CD14-positive monocyte (primary cell): ENCODE measurements around the gene TNFRSF14. TPM values are rescaled to one million over a fixed set of nuclear protein-coding genes. Genes with fewer than 3 reads are reported as not detected.
A peak's percentile ranks its signal among the peaks of the same experiment; 100 is the strongest.

Source experiments
- DNase-seq, 3 donors: peaks; one replicate each; pipeline ENCODE4 v3.0.0-alpha.2; 2011 to 2022
- H2AFZ ChIP-seq: 2 replicates; pipeline ENCODE4 v1.6.0; 2012; ENCODE audit warnings: mild to moderate bottlenecking, low read depth, low read length, inconsistent platforms; ENCODE audit not compliant: insufficient read depth, poor library complexity, severe bottlenecking
- H3K27ac ChIP-seq, 2 donors: 1 replicate in 1 of 2; 2 replicates in 1 of 2; pipeline ENCODE4 v1.5.1; 2012 to 2013; ENCODE audit warnings: low read length in 2 of 2, control low read depth in 1 of 2, inconsistent platforms in 1 of 2, low read depth in 1 of 2, mild to moderate bottlenecking in 1 of 2
- H3K27me3 ChIP-seq, 2 donors: one replicate each; pipeline versions ENCODE4 v1.6.0 to v1.6.1; 2011 to 2013; ENCODE audit warnings: low read length in 2 of 2; ENCODE audit not compliant: control insufficient read depth in 2 of 2, insufficient read depth in 2 of 2
- H3K36me3 ChIP-seq, 2 donors: replicated peaks in 1 of 2; 1 replicate in 1 of 2; 2 replicates in 1 of 2; pipeline versions ENCODE4 v1.5.1 to v1.6.1; 2012 to 2013; ENCODE audit warnings: low read length in 2 of 2, control low read depth in 1 of 2, inconsistent platforms in 1 of 2, mild to moderate bottlenecking in 1 of 2; ENCODE audit not compliant: insufficient read depth in 2 of 2, control insufficient read depth in 1 of 2
- H3K4me1 ChIP-seq, 2 donors: 1 replicate in 1 of 2; 2 replicates in 1 of 2; pipeline versions ENCODE4 v1.5.1 to v1.6.1; 2012 to 2013; ENCODE audit warnings: low read length in 2 of 2, control low read depth in 1 of 2, inconsistent platforms in 1 of 2, mild to moderate bottlenecking in 1 of 2, moderate library complexity in 1 of 2; ENCODE audit not compliant: insufficient read depth in 2 of 2, control insufficient read depth in 1 of 2
- H3K4me2 ChIP-seq: replicated peaks from 2 replicates; pipeline ENCODE3; 2012; ENCODE audit warnings: low read length, moderate library complexity, mild to moderate bottlenecking; ENCODE audit not compliant: poor library complexity, severe bottlenecking; ENCODE audit errors: extremely low read depth
- H3K4me3 ChIP-seq, 3 experiments: fragments of 200-600 bp in 1 of 3; sonication (generic) in 1 of 3; replicated peaks in 1 of 3; 1 replicate in 2 of 3; 2 replicates in 1 of 3; pipeline ENCODE4 v1.5.1; 2011 to 2013; ENCODE audit warnings: low read length in 3 of 3, mild to moderate bottlenecking in 3 of 3, control low read depth in 2 of 3, low read depth in 2 of 3, inconsistent platforms in 1 of 3, moderate library complexity in 1 of 3
- H3K79me2 ChIP-seq: 2 replicates; pipeline ENCODE4 v1.6.0; 2012; ENCODE audit warnings: mild to moderate bottlenecking, control low read depth, inconsistent platforms, low read length, moderate library complexity; ENCODE audit not compliant: insufficient read depth
- H3K9ac ChIP-seq: 2 replicates; pipeline ENCODE4 v1.6.0; 2017; ENCODE audit warnings: low read length, mild to moderate bottlenecking; ENCODE audit not compliant: insufficient read depth, poor library complexity, severe bottlenecking
- H3K9me3 ChIP-seq, 2 donors: replicated peaks in 1 of 2; 1 replicate in 1 of 2; 2 replicates in 1 of 2; pipeline versions ENCODE4 v1.5.1 to v1.6.1; 2012 to 2013; ENCODE audit warnings: low read length in 2 of 2, control low read depth in 1 of 2; ENCODE audit not compliant: control insufficient read depth in 1 of 2, insufficient read depth in 1 of 2
- H4K20me1 ChIP-seq: 2 replicates; pipeline ENCODE4 v1.6.0; 2012; ENCODE audit warnings: mild to moderate bottlenecking, low read length, control low read depth, moderate library complexity; ENCODE audit not compliant: insufficient read depth
- H3K27ac Mint-ChIP-seq, 7 donors: one replicate each; pipeline ENCODE4 v1.8.0; 2020; ENCODE audit warnings: mild to moderate bottlenecking in 7 of 7, mixed read lengths in 7 of 7, moderate library complexity in 6 of 7, inconsistent platforms in 2 of 7
- H3K27me3 Mint-ChIP-seq, 3 donors: one replicate each; pipeline ENCODE4 v1.8.0; 2021 to 2022; ENCODE audit warnings: low read depth in 3 of 3, mild to moderate bottlenecking in 3 of 3, mixed read lengths in 3 of 3, moderate library complexity in 3 of 3, inconsistent platforms in 1 of 3
- H3K36me3 Mint-ChIP-seq, 2 donors: one replicate each; pipeline ENCODE4 v1.8.0; 2020; ENCODE audit warnings: mixed read lengths in 2 of 2, inconsistent platforms in 1 of 2, mild to moderate bottlenecking in 1 of 2
- H3K4me1 Mint-ChIP-seq: one replicate; pipeline ENCODE4 v1.8.0; 2020; ENCODE audit warnings: mild to moderate bottlenecking, mixed read lengths
- H3K4me3 Mint-ChIP-seq, 2 donors: one replicate each; pipeline ENCODE4 v1.8.0; 2020; ENCODE audit warnings: mild to moderate bottlenecking in 2 of 2, mixed read lengths in 2 of 2, moderate library complexity in 1 of 2
- H3K9me3 Mint-ChIP-seq, 7 donors: one replicate each; pipeline ENCODE4 v1.8.0; 2020 to 2022; ENCODE audit warnings: mixed read lengths in 7 of 7, mild to moderate bottlenecking in 6 of 7, moderate library complexity in 6 of 7, inconsistent platforms in 2 of 7
- WGBS: methylation state at CpG from one replicate; pipeline ENCODE4 v1.1.5; 2013; ENCODE audit warnings: missing lambda C conversion rate; ENCODE audit not compliant: insufficient coverage; 5-methylcytosine and 5-hydroxymethylcytosine counted together
- intact Hi-C, 2 donors: fragments of 100-400 bp; cut with micrococcal nuclease; formaldehyde crosslinking; loops; one replicate each; pipeline versions ENCODE4 v1.15.0 to v1.15.1; 2023
- polyA plus RNA-seq, 3 donors: library from polyadenylated mRNA; depleted of rRNA in 1 of 3; unstranded in 2 of 3; stranded (reverse) in 1 of 3; fragments of 300-500 nt in 2 of 3; fragments of >200 nt in 1 of 3; fragmentation: Illumina TruSeq in 2 of 3; gene quantifications; 1 replicate in 2 of 3; 2 replicates in 1 of 3; pipeline ENCODE4 v1.2.3, GENCODE V29; 2012 to 2021
- TF ChIP-seq, protein P1 (sequence below): fragments of 200-600 bp; IDR thresholded peaks from one replicate; pipeline ENCODE4 v1.8.0; 2022; ENCODE audit warnings: antibody characterized with exemption, mild to moderate bottlenecking

The TNFRSF14 gene
- polyA plus RNA-seq, 3 donors: 62.1 to 512 (median 64.4) TPM

- no peaks in the 10 kb centered on the region for H3K9me3 ChIP-seq
- H3K79me2 ChIP-seq: no peaks in the 10 kb centered on the region
- peaks cover 12% of the 10 kb centered on the region for H3K4me1 Mint-ChIP-seq
- DNase-seq: no peak
- H3K36me3 ChIP-seq: peaks cover 0 to 4% of the 10 kb centered on the region in 2 donors
- no peak overlapping the region for H3K27ac ChIP-seq
- peaks cover 0 to 8% of the 10 kb centered on the region in 2 donors for H3K27me3 ChIP-seq
- 96% methylated on average over 5 of the region's 12 CpGs for WGBS
- no peak overlapping the region for H2AFZ ChIP-seq
- peaks cover 4 to 6% of the 10 kb centered on the region in 2 donors for H3K36me3 Mint-ChIP-seq
- peaks cover 16 to 17% of the 10 kb centered on the region in 2 donors for H3K4me1 ChIP-seq
- H3K4me3 Mint-ChIP-seq: no peak overlapping the region
- no peak overlapping the region for H3K9ac ChIP-seq
- H3K27me3 Mint-ChIP-seq: peaks cover 1 to 29% (median 6%) of the 10 kb centered on the region in 3 donors
- no peak overlapping the region for H3K4me2 ChIP-seq
- no peak overlapping the region for H3K4me3 ChIP-seq
- intact Hi-C loops: no loop called here
- H3K9me3 Mint-ChIP-seq: peaks cover 0 to 3% (median 0%) of the 10 kb centered on the region in 7 donors
- no peak overlapping the region for H3K27ac Mint-ChIP-seq
- no peaks in the 10 kb centered on the region for H4K20me1 ChIP-seq
- TF ChIP-seq, protein P1, sequence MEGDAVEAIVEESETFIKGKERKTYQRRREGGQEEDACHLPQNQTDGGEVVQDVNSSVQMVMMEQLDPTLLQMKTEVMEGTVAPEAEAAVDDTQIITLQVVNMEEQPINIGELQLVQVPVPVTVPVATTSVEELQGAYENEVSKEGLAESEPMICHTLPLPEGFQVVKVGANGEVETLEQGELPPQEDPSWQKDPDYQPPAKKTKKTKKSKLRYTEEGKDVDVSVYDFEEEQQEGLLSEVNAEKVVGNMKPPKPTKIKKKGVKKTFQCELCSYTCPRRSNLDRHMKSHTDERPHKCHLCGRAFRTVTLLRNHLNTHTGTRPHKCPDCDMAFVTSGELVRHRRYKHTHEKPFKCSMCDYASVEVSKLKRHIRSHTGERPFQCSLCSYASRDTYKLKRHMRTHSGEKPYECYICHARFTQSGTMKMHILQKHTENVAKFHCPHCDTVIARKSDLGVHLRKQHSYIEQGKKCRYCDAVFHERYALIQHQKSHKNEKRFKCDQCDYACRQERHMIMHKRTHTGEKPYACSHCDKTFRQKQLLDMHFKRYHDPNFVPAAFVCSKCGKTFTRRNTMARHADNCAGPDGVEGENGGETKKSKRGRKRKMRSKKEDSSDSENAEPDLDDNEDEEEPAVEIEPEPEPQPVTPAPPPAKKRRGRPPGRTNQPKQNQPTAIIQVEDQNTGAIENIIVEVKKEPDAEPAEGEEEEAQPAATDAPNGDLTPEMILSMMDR: no peak
Measured at GRCh38 chr1:2591581-2592261, 35.5 kb downstream of the TNFRSF14 start.

DNA sequence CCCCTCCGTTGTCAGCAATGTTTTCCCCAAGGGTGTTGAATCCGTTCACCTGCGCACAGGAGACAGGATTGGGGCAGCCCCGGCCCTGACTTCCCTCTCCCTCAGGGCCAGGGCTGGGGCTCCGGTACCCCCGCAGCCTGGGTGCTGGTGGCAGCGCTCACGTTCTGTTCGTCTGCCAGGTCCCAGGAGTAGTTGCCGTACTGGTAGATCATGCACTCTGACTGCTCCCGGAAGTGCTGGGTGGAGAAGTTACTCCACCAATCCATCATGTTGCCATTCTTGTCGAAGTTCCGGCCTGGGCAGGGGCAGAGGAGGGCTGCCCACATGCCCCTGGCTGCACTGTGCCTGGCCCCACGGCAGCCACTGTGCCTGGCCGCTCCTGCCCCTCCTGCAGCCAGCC lies 36.5 kb downstream of the TNFRSF14 start:
- Mint-ChIP-seq H3K9me3 (peaks cover 0 to 3% (median 2%) of the 10 kb centered on the region in 7 donors), H3K4me3 (peak overlapping the region; percentile 55 to 64), H3K4me1 (peaks cover 7% of the 10 kb centered on the region), H3K36me3 (peaks cover 4 to 6% of the 10 kb centered on the region in 2 donors), H3K27me3 (peaks cover 3 to 23% (median 4%) of the 10 kb centered on the region in 3 donors), H3K27ac (no peak overlapping the region)
- intact Hi-C loops: no loop called here
- Histone ChIP-seq H3K27me3 (peaks cover 0 to 3% of the 10 kb centered on the region in 2 donors), H4K20me1 (no peaks in the 10 kb centered on the region), H3K9me3 (no peaks in the 10 kb centered on the region), H3K27ac (no peak overlapping the region), H3K4me3 (peak overlapping the region in 1 of 3 experiments; percentile 20), H3K4me2 (no peak overlapping the region), H2AFZ (peak overlapping the region; percentile 50), H3K4me1 (peaks cover 6 to 11% of the 10 kb centered on the region in 2 donors), H3K79me2 (no peaks in the 10 kb centered on the region), H3K9ac (peak overlapping the region; percentile 21), H3K36me3 (peaks cover 0 to 4% of the 10 kb centered on the region in 2 donors)
- WGBS: 68% methylated on average over 10 of the region's 15 CpGs
- TF ChIP-seq, protein P1: no peak
- DNase-seq: peak in 2 of 3 donors; percentile 20 to 37
